NCI-H460 (cell line): ENCODE data around the gene PLEKHH1. TPM values are rescaled to one million over a fixed set of nuclear protein-coding genes. Genes with fewer than 3 reads are reported as not detected.

Experiments
- DNase-seq: peaks from one replicate; pipeline ENCODE4 v3.0.0-alpha.2; 2016; ENCODE audit warnings: low read depth; ENCODE audit errors: extremely low read depth
- polyA plus RNA-seq: library from polyadenylated mRNA; depleted of rRNA; stranded (reverse); fragments of >200 nt; gene quantifications from 2 replicates; pipeline ENCODE4 v1.2.3, GENCODE V29; 2014; cell fraction: nucleus; rRNA removed
- total RNA-seq: library from RNA; depleted of rRNA; stranded (reverse); fragments of >200 nt; shearing (Covaris generic); gene quantifications from 2 replicates; pipeline ENCODE4 v1.2.3, GENCODE V29; 2014; rRNA removed

The PLEKHH1 gene
- total RNA-seq: 9.3 and 12.5 TPM in 2 replicates
- polyA plus RNA-seq: 29.9 and 33.3 TPM in 2 replicates

DNA sequence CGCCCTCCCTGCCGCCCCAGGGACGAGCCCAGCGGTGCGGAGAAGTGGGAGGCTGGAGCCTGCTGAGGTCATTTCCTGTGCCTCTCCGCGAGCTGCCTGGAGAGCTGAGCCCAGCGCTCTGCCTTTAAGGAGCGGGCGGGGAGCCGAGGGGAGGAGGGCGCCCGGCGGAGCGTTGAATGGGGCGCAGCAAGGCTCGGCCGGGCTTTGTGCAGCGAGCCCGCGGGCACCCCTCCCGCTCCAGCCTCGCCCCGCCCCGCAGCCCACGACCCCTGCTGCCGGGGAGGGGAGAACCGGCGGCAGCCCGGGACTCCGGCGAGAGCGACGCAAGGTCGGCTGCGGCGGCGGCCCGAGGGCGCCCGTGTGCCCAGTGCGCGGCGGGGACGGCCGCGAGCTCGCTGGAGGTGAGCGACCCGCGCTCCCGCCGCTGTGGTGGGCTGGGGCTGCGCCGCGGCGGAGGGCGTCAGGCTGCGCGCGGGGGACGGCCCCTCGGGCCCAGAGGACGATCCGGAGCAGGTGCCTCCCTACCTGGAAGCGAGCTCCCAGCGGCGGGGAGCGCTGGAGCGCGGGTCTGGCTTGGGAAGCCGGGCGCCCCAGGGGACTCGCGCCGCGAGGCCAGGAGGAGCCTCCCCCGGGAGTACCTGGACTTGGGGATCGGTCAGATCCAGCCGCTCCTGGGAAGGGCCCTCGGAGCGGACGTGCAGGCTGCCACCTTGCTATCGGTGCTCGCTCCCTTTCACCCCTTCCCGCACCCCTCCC lies at the start of gene PLEKHH1:
Gene PLEKHH1 (plus strand): TSS at position 293 of the 756 bp plus-strand sequence. CDS start 8,578 bp downstream, outside the sequence.
- DNase-seq: peak; percentile 80

GRCh38 chr14:67483579-67484285 lies 49.4 kb upstream of the PLEKHH1 start:
- no peak for DNase-seq

GRCh38 chr14:67485501-67486095 lies 47.5 kb upstream of the PLEKHH1 start:
- DNase-seq: no peak

- DNase-seq: no peak
Observed at GRCh38 chr14:67486890-67487289, 46.2 kb upstream of the PLEKHH1 start.

DNA sequence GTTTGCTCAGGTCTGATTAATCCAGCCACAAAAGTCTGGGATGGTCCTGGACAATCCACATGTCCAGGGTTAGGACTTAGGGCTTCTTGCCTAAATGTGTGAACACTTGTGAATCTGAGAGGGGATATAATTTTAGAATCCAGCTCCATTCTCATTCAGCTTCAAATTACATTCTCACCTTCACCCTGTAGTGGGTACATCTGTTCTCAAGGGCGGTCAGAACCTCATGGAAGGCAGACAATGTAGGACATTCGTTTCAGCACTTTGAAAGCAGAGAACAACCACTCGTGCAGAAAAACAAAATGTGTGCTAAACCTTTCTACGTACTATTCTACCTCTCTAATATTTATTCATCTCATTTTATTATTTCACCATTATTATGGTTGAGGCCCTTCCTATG lies 45.8 kb upstream of the PLEKHH1 start:
- no peak for DNase-seq

- DNase-seq: no peak
Observed at GRCh38 chr14:67487937-67488893, 44.9 kb upstream of the PLEKHH1 start, which contains the start of gene TMEM229B. Gene TMEM229B, minus strand, starts transcription at chr14:67488721. Its CDS starts 14,798 bp downstream, at chr14:67473923.

- DNase-seq: no peak
Observed at GRCh38 chr14:67490196-67490595, 42.9 kb upstream of the PLEKHH1 start.

DNA sequence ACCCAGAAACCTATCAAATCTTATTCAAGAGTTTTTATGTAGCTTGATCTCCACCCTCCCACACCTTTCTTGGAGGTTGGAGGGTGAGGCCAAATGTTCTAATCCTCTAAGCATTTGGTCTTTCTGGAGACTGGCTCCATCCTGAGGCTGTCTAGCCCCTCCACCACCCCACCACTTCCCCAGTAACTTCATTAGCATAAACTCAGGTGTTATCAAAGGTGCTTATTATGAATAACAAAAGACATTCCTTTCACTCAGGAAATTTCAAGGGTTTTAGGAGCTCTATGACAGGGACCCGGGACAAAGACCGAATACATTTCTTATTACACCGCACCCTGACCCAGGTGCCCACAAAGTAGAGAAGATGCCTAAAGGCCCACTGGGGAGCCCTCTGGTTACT lies 41.8 kb upstream of the PLEKHH1 start:
- no peak for DNase-seq

DNA sequence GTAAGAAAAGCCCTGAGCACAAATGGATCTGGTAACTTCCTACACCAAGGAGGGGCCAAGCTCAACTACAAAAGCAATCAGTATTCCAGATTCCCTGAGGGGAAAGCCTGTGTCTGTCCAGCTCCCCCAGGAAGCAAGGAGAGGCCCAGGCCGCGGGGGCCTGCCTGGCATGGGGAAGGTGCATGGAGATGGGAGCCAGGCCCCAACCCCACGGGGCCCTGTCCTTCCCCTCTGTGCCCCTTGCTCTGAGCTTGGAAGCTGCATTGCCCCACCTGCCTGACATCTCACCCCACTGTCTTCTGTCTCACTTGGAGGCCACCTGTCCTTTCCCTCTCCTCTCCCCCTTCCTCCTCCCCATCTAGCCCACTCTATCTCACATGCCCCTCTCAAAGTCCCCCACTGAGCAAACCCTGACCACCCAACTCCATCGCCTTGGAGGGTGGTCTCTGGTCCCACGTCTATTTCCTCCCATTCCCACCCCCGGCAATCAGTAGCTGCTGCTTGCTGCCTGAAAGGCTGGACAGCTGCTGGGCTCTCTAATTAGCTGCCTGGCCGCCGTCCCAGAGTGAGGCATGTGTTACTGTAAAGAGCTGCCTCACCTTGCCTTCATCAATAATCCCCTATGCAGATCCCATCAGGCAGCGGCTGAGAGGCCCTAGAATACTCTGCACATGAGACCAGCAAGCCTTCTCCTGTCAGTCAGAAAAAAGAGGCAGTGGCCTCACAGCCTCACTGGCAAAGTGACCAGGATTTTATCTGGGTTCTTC lies 41.2 kb upstream of the PLEKHH1 start:
- no peak for DNase-seq

- no peak for DNase-seq
Observed at GRCh38 chr14:67492538-67492937, 40.6 kb upstream of the PLEKHH1 start.

DNA sequence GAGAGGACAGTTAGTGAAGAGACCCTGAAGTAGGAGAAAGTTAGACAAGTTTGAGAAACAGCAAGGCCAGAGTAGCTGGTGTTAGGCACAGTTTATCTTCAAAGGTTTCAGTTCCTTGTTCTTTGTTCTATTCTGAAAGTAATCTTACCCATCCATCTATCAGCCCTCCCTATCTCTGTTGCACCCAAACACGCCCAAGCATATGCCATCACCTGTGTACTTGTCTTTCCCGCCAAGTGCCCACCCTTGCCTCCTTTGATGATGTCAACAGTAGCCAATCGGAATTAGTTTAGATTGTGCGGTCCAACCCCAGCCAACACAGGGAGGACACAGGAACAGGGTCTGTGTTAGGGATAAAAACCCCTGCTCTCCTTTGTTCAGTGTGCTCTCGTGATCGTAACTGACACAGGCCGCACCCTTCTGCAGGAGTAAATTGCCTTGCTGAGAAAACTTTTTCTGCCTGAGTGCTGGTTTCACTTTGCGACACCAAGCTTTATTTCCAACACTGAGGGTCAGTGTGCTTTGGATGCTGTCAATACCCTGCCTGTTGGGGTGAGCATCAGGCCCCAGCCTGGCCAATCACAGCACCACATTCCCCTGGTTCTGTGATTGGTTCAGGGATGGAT lies 39.9 kb upstream of the PLEKHH1 start:
- no peak for DNase-seq

- DNase-seq: no peak
Observed at GRCh38 chr14:67495827-67496226, 37.3 kb upstream of the PLEKHH1 start.

DNA sequence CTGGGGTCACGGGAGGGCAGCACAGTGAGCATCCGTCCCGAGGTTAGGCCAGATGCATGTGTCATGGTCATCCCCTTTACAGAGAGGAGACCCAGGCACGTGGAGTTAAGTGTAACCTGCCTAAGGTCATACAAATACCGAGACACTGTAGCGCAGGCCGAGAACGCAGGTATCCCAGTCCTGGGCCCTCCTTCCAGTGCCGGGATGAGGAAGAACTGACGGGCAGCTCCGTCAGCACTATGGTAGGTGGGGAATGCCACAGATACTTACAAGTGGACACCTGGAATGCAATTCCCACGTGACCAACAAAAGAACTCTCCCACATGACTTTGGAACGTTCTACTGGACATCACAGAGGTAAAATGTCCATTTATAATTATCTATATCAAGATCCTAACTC lies 35.9 kb upstream of the PLEKHH1 start:
- DNase-seq: no peak

DNA sequence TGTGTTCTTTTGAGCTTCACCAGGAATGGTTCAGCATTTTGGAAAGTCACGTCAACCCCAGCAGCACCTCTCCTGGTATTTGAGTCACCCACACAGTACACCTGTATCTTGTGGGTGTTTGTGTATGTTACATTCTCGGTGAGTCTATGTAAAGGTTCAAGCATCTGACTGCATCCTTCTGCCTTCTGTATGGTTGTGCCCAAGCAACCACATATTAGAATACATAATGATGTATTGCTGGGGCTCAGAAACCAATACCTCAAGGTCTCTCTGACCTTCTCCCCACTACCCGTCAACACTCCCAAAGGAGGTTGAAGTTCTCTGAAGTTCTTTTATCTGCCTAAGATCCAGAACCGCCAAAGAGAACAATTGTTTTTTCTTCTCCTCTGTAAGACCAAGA lies 35.4 kb upstream of the PLEKHH1 start:
- DNase-seq: no peak

- DNase-seq: no peak
Observed at GRCh38 chr14:67500981-67501380, 32.1 kb upstream of the PLEKHH1 start.

- DNase-seq: no peak
Observed at GRCh38 chr14:67501670-67502069, 31.4 kb upstream of the PLEKHH1 start.

- DNase-seq: no peak
Observed at GRCh38 chr14:67502867-67503266, 30.2 kb upstream of the PLEKHH1 start.

DNA sequence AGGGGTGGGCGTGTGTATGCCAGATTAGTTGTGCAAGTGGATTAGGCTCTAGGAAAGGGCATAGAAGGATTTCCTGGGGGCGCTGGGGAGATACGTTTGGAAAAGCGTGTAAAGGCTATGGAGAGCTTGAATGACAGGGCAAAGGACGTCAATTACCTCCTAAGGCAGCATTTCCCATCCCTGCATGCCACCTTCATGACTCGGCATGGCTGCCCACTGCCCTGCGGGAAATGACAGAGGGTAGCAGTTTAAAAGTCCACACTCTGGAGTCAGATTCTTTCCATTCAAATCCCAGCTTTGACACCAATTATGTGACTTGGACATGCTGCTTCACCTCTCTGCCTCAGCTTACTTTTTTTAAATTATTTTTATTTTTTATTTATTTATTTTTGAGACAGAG lies 29.8 kb upstream of the PLEKHH1 start:
- no peak for DNase-seq

DNA sequence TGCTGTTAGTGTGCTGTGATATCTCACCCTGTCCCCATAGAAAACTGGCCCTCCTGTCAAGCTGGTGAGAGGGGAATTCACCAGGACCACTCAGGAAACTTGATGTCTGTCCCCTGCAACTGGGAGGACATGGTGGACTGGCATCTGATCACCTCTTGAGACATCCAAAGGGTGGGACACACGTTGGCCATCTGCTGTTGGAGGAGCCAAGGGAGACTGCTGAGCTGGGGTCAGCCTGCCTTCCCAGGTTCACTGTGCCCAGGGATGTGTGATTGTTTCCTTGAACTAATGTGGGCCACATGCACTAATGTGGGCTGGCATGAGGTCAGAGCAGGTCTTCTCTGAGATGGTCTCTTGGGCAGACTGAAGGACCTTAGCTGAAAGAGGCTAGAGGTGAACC lies 27.8 kb upstream of the PLEKHH1 start:
- DNase-seq: no peak
